ENCODE results near the gene CST7. TPM values are rescaled to one million over a fixed set of nuclear protein-coding genes. Genes with fewer than 3 reads are reported as not detected.

Gene CST7
- total RNA-seq, 2 donors from 2014 or later, result 0.47 to 1.1 TPM

GRCh38 chr20:24933266-24933908 lies 15.7 kb upstream of the CST7 start:
- Histone ChIP-seq H3K4me3 (no peak overlapping the region), H3K9ac (ENCODE audit: low read depth in 2 of 2, low read length in 2 of 2) (no peak overlapping the region), H3K9me3 (no peaks in the 10 kb centered on the region), H3K4me1 (peaks cover 5% of the 10 kb centered on the region), H3K27ac (no peak overlapping the region), H3K36me3 (no peaks in the 10 kb centered on the region), H3K27me3 (no peaks in the 10 kb centered on the region)
- intact Hi-C loops (cut with DNase I), result no loop called here
- peak; percentile 15 for DNase-seq
- TF ChIP-seq CTCF (IDR thresholded peaks at IDR 0.05), result no peak

GRCh38 chr20:24934101-24934661 lies 14.9 kb upstream of the CST7 start:
- Histone ChIP-seq H3K4me1 (peaks cover 5% of the 10 kb centered on the region), H3K9me3 (no peaks in the 10 kb centered on the region), H3K4me3 (no peak overlapping the region), H3K27me3 (no peaks in the 10 kb centered on the region), H3K36me3 (no peaks in the 10 kb centered on the region), H3K9ac (ENCODE audit: low read depth in 2 of 2, low read length in 2 of 2) (no peak overlapping the region), H3K27ac (no peak overlapping the region)
- peak; percentile 16 for DNase-seq
- intact Hi-C loops (cut with DNase I), result no loop called here
- no peak for TF ChIP-seq CTCF (IDR thresholded peaks at IDR 0.05)

DNA sequence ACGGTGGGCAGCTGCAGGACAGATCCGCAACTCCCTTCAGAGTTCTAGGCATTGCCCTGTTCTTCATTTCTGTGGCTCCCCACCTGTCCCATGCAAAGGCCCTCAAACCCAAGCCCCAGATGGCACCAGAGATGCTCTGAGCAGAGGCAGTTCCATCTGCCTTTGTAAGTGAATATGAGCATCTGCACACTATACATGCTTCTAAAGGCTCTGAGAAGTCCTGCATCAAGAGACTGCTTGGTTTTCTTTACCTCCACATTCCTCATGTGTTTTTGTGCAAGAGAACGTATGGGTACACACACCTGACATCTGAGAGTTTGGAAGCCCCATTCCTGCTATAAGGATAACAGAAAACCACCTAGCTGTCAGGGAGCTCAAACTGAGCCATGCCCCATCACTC lies 14.4 kb upstream of the CST7 start:
- Histone ChIP-seq H3K9ac (ENCODE audit: low read depth in 2 of 2, low read length in 2 of 2) (no peak overlapping the region), H3K27ac (no peak overlapping the region), H3K9me3 (no peaks in the 10 kb centered on the region), H3K27me3 (no peaks in the 10 kb centered on the region), H3K4me1 (peaks cover 5% of the 10 kb centered on the region), H3K4me3 (no peak overlapping the region), H3K36me3 (no peaks in the 10 kb centered on the region)
- no peak for TF ChIP-seq CTCF (IDR thresholded peaks at IDR 0.05)
- intact Hi-C loops (cut with DNase I), result no loop called here
- DNase-seq, result peak; percentile 11

DNA sequence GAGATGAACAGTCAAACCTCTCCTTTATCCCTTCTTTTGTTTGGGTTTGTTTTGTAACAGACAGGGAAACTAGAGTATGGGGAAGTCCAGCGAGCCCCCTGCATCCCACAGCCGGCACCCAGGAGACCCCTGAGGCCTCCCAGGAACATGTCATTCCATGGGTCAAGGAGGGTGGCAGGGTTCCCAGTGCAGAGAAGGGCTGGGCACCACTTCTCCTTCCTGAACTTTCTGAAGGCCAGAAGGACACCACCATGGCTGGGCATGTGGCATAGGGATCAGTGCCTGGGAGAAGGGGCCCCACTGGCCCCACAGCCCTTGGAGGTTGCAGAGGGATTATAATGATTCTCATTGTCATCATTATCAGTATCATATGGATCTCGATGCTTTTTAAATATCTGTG lies 13.9 kb upstream of the CST7 start:
- Histone ChIP-seq H3K4me3 (no peak overlapping the region), H3K9me3 (no peaks in the 10 kb centered on the region), H3K9ac (ENCODE audit: low read depth in 2 of 2, low read length in 2 of 2) (no peak overlapping the region), H3K4me1 (peaks cover 5% of the 10 kb centered on the region), H3K27ac (no peak overlapping the region), H3K36me3 (no peaks in the 10 kb centered on the region), H3K27me3 (no peaks in the 10 kb centered on the region)
- peak; percentile 11 for DNase-seq
- intact Hi-C loops (cut with DNase I), result no loop called here
- TF ChIP-seq CTCF (IDR thresholded peaks at IDR 0.05), result no peak

DNA sequence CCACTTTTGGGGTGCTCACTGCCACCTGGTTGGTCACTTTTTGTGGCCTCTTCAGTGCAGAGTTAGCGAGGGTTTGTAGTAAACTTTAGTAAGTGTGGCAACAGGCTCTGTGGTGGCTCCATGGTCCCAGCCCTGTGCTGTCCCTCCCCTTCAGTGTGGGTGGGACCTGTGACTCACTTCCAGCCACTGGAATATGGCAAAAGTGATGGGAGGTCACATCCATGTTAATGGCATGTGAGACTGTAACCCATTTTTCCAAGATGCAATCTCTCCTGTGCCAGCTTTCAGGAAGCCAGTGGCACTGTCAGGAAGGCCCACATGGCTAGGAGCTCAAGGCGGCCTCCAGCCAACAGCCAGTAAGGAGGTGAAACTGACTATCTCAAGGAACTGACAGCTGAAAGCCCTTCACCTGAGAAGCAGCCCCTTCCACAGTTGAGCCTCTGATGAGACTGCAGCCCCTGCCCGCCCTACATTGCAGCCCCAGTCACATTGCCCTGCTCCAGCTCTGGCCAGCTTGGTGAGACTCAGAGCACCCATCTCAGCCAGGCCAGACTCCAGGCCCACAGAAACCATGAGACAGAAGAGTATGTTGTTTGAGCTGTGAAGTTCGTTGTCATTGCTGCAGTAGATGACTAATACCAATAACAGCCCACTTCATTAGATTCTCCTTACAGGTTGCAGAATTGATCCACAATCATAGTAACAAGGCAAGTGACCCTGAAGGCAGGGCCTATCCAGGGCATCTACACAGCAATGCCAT lies 13.1 kb upstream of the CST7 start:
- Histone ChIP-seq H3K9ac (ENCODE audit: low read depth in 2 of 2, low read length in 2 of 2) (no peak overlapping the region), H3K4me1 (peaks cover 5% of the 10 kb centered on the region), H3K4me3 (no peak overlapping the region), H3K27me3 (no peaks in the 10 kb centered on the region), H3K36me3 (no peaks in the 10 kb centered on the region), H3K9me3 (no peaks in the 10 kb centered on the region), H3K27ac (no peak overlapping the region)
- peak; percentile 5 for DNase-seq
- intact Hi-C loops (cut with DNase I), result no loop called here
- TF ChIP-seq CTCF (IDR thresholded peaks at IDR 0.05), result no peak

Measured in colonic mucosa (tissue), 4 donors.